K562 (cell line): ENCODE measurements around the gene NOL4L. TPM values are rescaled to one million over a fixed set of nuclear protein-coding genes. Genes with fewer than 3 reads are reported as not detected.

Source experiments
- ATAC-seq: fragments of 200-7000 bp; cut with Tn5 transposase; 3 replicates; pipeline ENCODE4 v1.9.1; 2020; ENCODE audit warnings: moderate library complexity
- BruUV-seq: library from RNA; stranded (reverse); fragments of 400-500 nt; replicated peaks from 2 replicates; lab custom pipeline; 2021; lab: Mats Ljungman, UMichigan
- CTCF ChIA-PET: fragments of 300-600 bp; formaldehyde crosslinking; extraction: SDS; loops from one replicate; lab custom pipeline; 2021; ENCODE audit warnings: low intra/inter-chr PET ratio; lab: Yijun Ruan, JAX
- POLR2A ChIA-PET: fragments of 300-600, 350-650 bp; sonication (Branson Sonifier 250); formaldehyde crosslinking; extraction: SDS; loops from one replicate; lab custom pipeline; 2021; ENCODE audit warnings: antibody characterized with exemption, inconsistent platforms; lab: Yijun Ruan, JAX
- DNase-seq, 4 experiments: peaks; one replicate each; pipeline versions ENCODE4 v3.0.0 to v3.0.0-alpha.2; 2011 to 2018; ENCODE audit warnings: low spot score in 3 of 4, mixed read lengths in 3 of 4; ENCODE audit errors: extremely low read depth in 1 of 4
- FAIRE-seq: peaks from 2 replicates; lab custom pipeline; 2011; peaks lifted over from hg19 to GRCh38; lab: Jason Lieb, UNC
- H2AFZ ChIP-seq: 2 replicates; pipeline ENCODE4 v1.6.0; 2011; ENCODE audit warnings: low read depth, low read length, control low read depth, inconsistent platforms
- H3K27ac ChIP-seq: fragments of 200-600 bp; 3 replicates; pipeline ENCODE4 v1.8.0; 2011; ENCODE audit warnings: low read depth, mild to moderate bottlenecking, control low read depth, inconsistent platforms, low read length, moderate library complexity, mixed read lengths; ENCODE audit errors: extremely low read depth
- H3K27me3 ChIP-seq, 2 experiments: fragments of 300-600 bp in 1 of 2; 2 replicates in 1 of 2; 3 replicates in 1 of 2; pipeline versions ENCODE4 v1.6.0 to v1.8.0; 2011; ENCODE audit warnings: inconsistent platforms in 2 of 2, low read length in 2 of 2, mild to moderate bottlenecking in 1 of 2, mixed read lengths in 1 of 2, moderate library complexity in 1 of 2; ENCODE audit not compliant: control insufficient read depth in 2 of 2, insufficient read depth in 2 of 2
- H3K36me3 ChIP-seq: fragments of 300-600 bp; 3 replicates; pipeline ENCODE4 v1.8.0; 2011; ENCODE audit warnings: mild to moderate bottlenecking, low read length, inconsistent platforms; ENCODE audit not compliant: control insufficient read depth, insufficient read depth
- H3K4me1 ChIP-seq, 2 experiments: fragments of 200-600 bp in 1 of 2; replicated peaks in 1 of 2; 2 replicates in 1 of 2; 3 replicates in 1 of 2; pipeline versions ENCODE4 v1.5.1 to v1.8.0; 2011; ENCODE audit warnings: inconsistent platforms in 2 of 2, low read length in 2 of 2, mild to moderate bottlenecking in 1 of 2, mixed read lengths in 1 of 2, moderate library complexity in 1 of 2; ENCODE audit not compliant: control insufficient read depth in 2 of 2, insufficient read depth in 2 of 2
- H3K4me2 ChIP-seq: 2 replicates; pipeline ENCODE4 v1.6.1; 2011; ENCODE audit warnings: low read length, control low read depth, inconsistent platforms, mixed read lengths; ENCODE audit not compliant: insufficient read depth
- H3K4me3 ChIP-seq: fragments of 200-600 bp; sonication (generic), shearing (Covaris generic); 2 replicates; pipeline ENCODE4 v1.5.1; 2016; ENCODE audit warnings: control low read depth, inconsistent platforms
- H3K79me2 ChIP-seq: fragments of 200-600 bp; 3 replicates; pipeline ENCODE4 v1.8.0; 2011; ENCODE audit warnings: low read length, inconsistent platforms; ENCODE audit not compliant: control insufficient read depth, insufficient read depth
- H3K9ac ChIP-seq, 2 experiments: 2 replicates each; pipeline versions ENCODE4 v1.6.0 to v1.6.1; 2011; ENCODE audit warnings: low read depth in 2 of 2, low read length in 2 of 2, control low read depth in 1 of 2, inconsistent platforms in 1 of 2, mild to moderate bottlenecking in 1 of 2, mixed read lengths in 1 of 2; ENCODE audit not compliant: insufficient read depth in 1 of 2
- H3K9me1 ChIP-seq: one replicate; pipeline ENCODE4 v1.6.0; 2011; ENCODE audit warnings: inconsistent platforms, mild to moderate bottlenecking, low read length, moderate library complexity; ENCODE audit not compliant: control insufficient read depth, insufficient read depth
- H3K9me3 ChIP-seq: replicated peaks from 2 replicates; pipeline ENCODE4 v1.5.1; 2011; ENCODE audit warnings: low read depth, low read length, inconsistent platforms; ENCODE audit not compliant: control insufficient read depth, insufficient read depth
- H4K20me1 ChIP-seq: replicated peaks from 2 replicates; pipeline ENCODE4 v1.6.1; 2011; ENCODE audit warnings: low read length, inconsistent platforms, mixed read lengths; ENCODE audit not compliant: control insufficient read depth, insufficient read depth
- BACH1 ChIP-seq: fragments of 200-800 bp; sonication (Bioruptor generic); IDR thresholded peaks from 2 replicates; pipeline ENCODE4 v1.6.1; 2016; ENCODE audit warnings: missing genetic modification characterization, missing compliant biosample characterization
- BCL6 ChIP-seq: fragments of 250-450 bp; sonication (Bioruptor Pico); IDR thresholded peaks from 2 replicates; pipeline ENCODE4 v1.4.0; 2020
- BDP1 ChIP-seq: IDR thresholded peaks from 3 replicates; pipeline ENCODE4 v1.6.1; 2011; ENCODE audit not compliant: insufficient read length, insufficient read depth
- CBX2 ChIP-seq: fragments of 200-600 bp; sonication (generic); IDR thresholded peaks from one replicate; pipeline ENCODE4 v1.6.1; 2012; ENCODE audit warnings: mild to moderate bottlenecking, low read length, inconsistent platforms; ENCODE audit not compliant: insufficient read depth, poor library complexity, severe bottlenecking
- CEBPZ ChIP-seq: fragments of 150-350 bp; IDR thresholded peaks from 2 replicates; pipeline ENCODE4 v1.6.1; 2014; ENCODE audit warnings: low read depth, mild to moderate bottlenecking, low read length, borderline replicate concordance
- JUNB ChIP-seq: fragments of 450-650 bp; formaldehyde crosslinking; conservative IDR thresholded peaks from 2 replicates; pipeline ENCODE4 v1.4.0; 2020; ENCODE audit warnings: mild to moderate bottlenecking
- LARP7 ChIP-seq: fragments of 450-650 bp; IDR thresholded peaks from 2 replicates; pipeline ENCODE4 v1.6.1; 2016
- NFIX ChIP-seq: fragments of 250-450 bp; sonication (Bioruptor Pico); IDR thresholded peaks from 2 replicates; pipeline ENCODE4 v1.4.0; 2020; ENCODE audit warnings: low read depth, mild to moderate bottlenecking, moderate library complexity
- NONO ChIP-seq, 2 experiments: fragments of 200-400 bp in 1 of 2; fragments of 450-650 bp in 1 of 2; formaldehyde crosslinking in 1 of 2; IDR thresholded peaks; 2 replicates each; pipeline ENCODE4 v1.6.1; 2017; ENCODE audit warnings: low read depth in 2 of 2, mild to moderate bottlenecking in 2 of 2, moderate library complexity in 2 of 2, low read length in 1 of 2
- NR2C1 ChIP-seq, 2 experiments: fragments of 450-650 bp; IDR thresholded peaks; 2 replicates each; pipeline ENCODE4 v1.6.1; 2017; ENCODE audit warnings: mild to moderate bottlenecking in 2 of 2, antibody characterized with exemption in 1 of 2, inconsistent platforms in 1 of 2, missing compliant biosample characterization in 1 of 2, missing genetic modification characterization in 1 of 2
- PML ChIP-seq: IDR thresholded peaks from 2 replicates; pipeline ENCODE4 v1.6.1; 2012; ENCODE audit warnings: low read length, inconsistent platforms
- PRMT5 ChIP-seq: sonication (generic); formaldehyde crosslinking; IDR thresholded peaks from 2 replicates; pipeline ENCODE4 v1.5.0; 2020; ENCODE audit warnings: missing genetic modification reagents
- SRSF1 ChIP-seq: fragments of 200-400 bp; formaldehyde crosslinking; IDR thresholded peaks from 2 replicates; pipeline ENCODE4 v1.6.1; 2017; ENCODE audit warnings: mild to moderate bottlenecking, low read depth, low read length, moderate library complexity
- STAT5B ChIP-seq: fragments of 250-450 bp; sonication (Bioruptor Pico); IDR thresholded peaks from 2 replicates; pipeline ENCODE4 v1.8.0; 2021; ENCODE audit warnings: mild to moderate bottlenecking, inconsistent platforms
- TCF3 ChIP-seq: sonication (generic); formaldehyde crosslinking; IDR thresholded peaks from 2 replicates; pipeline ENCODE4 v1.4.0; 2020; ENCODE audit warnings: mild to moderate bottlenecking, missing genetic modification reagents
- ZBTB7A ChIP-seq: IDR thresholded peaks from 2 replicates; pipeline ENCODE4 v1.6.1; 2011; ENCODE audit warnings: low read depth, mild to moderate bottlenecking, low read length, moderate library complexity, borderline replicate concordance; ENCODE audit not compliant: control insufficient read depth
- ZNF184 ChIP-seq: sonication (generic); formaldehyde crosslinking; IDR thresholded peaks from 2 replicates; pipeline ENCODE4 v1.5.0; 2020; ENCODE audit warnings: missing genetic modification reagents
- ZNF316 ChIP-seq: fragments of 450-650 bp; IDR thresholded peaks from 2 replicates; pipeline ENCODE4 v1.6.1; 2016
- ZZZ3 ChIP-seq: fragments of 450-650 bp; IDR thresholded peaks from 2 replicates; pipeline ENCODE4 v1.6.1; 2016; ENCODE audit warnings: antibody characterized with exemption, mild to moderate bottlenecking, moderate library complexity
- WGBS: fragments of 100-300 bp; shearing (Covaris generic); methylation state at CpG from one replicate; pipeline ENCODE4 v1.1.6; 2016; ENCODE audit warnings: low coverage, mixed read lengths; ENCODE audit not compliant: insufficient coverage; ENCODE audit errors: missing lambda C conversion rate; 5-methylcytosine and 5-hydroxymethylcytosine counted together
- in situ Hi-C: fragments of 300-500 bp; cut with MboI; formaldehyde crosslinking; loops from 4 replicates; pipeline ENCODE4 v1.15.0; 2018; ENCODE audit warnings: inconsistent platforms, mixed read lengths
- intact Hi-C: fragments of 100-400 bp; cut with micrococcal nuclease; formaldehyde crosslinking; loops from 2 replicates; pipeline ENCODE4 v1.14.2; 2022
- polyA plus RNA-seq, 8 experiments: library from polyadenylated mRNA; depleted of rRNA in 4 of 8; stranded (reverse) in 5 of 8; unstranded in 3 of 8; fragments of >200 nt; fragmentation: Nextera tagmentation in 2 of 8; fragmentation: Illumina TruSeq in 1 of 8; extraction: Ambion mirVana in 2 of 8; extraction: Trizol in 1 of 8; gene quantifications; 2 replicates each; pipeline versions ENCODE4 v1.2.1 to v1.2.3, GENCODE V29; 2011 to 2014; ENCODE audit warnings: inconsistent platforms in 1 of 8, missing spikeins in 1 of 8
- total RNA-seq, 7 experiments: library from RNA; depleted of rRNA in 6 of 7; stranded (reverse); fragments of >200 nt in 6 of 7; fragmentation: Illumina TruSeq in 2 of 7; extraction: Trizol in 2 of 7; gene quantifications; 2 replicates each; pipeline versions ENCODE4 v1.2.1 to v1.2.3, GENCODE V29; 2011 to 2021; ENCODE audit warnings: low replicate concordance in 1 of 7

The NOL4L gene
- total and polyA plus RNA-seq, 9 of the 15 experiments (the other 6 are each of a cell fraction or from before 2014, with no cell fraction given), result 5.1 to 36.2 (median 13.6) TPM

GRCh38 chr20:32520927-32521203 is 64.3 kb downstream of the NOL4L start:
- ATAC-seq (no peak), DNase-seq (no peak), FAIRE-seq (no peak)
- Histone ChIP-seq H3K27me3 (no peaks in the 10 kb centered on the region), H3K79me2 (no peaks in the 10 kb centered on the region; the same call in 2 of the 3 replicates), H3K9me1 (peaks cover 3% of the 10 kb centered on the region), H3K9me3 (no peaks in the 10 kb centered on the region), H3K4me2 (no peak overlapping the region), H2AFZ (no peak overlapping the region), H3K4me3 (no peak overlapping the region), H3K27ac (no peak overlapping the region), H4K20me1 (no peaks in the 10 kb centered on the region; the same call in 1 of the 2 replicates), H3K9ac (peak overlapping the region in 1 of 2 experiments; percentile 38; a peak in 1 of 4 replicates), H3K36me3 (peaks cover 83% of the 10 kb centered on the region; the same call in 2 of the 3 replicates), H3K4me1 (peaks cover 5 to 44% of the 10 kb centered on the region in 2 experiments; a peak in 3 of 5 replicates)
- in situ Hi-C loops, result no loop called here
- WGBS, result 89% methylated on average over 3 of the region's 3 CpGs
- intact Hi-C loops, result loop anchor here (1.0 to 5.0 kb wide), 2 partner anchors 61 to 132 kb away; no protein-coding TSS in a partner anchor
- no peak for TF ChIP-seq CBX2
- TF ChIP-seq ZNF316, result no peak
- TF ChIP-seq TCF3 (CRISPR knock-in tag), result no peak
- TF ChIP-seq NFIX (CRISPR knock-in tag), result no peak
- no peak for TF ChIP-seq BCL6 (CRISPR knock-in tag)
- TF ChIP-seq ZZZ3, result no peak
- TF ChIP-seq SRSF1, result no peak
- no peak for TF ChIP-seq JUNB (CRISPR knock-in tag)
- TF ChIP-seq ZBTB7A, result no peak
- TF ChIP-seq BDP1, result no peak
- no peak for TF ChIP-seq NR2C1 (IDR thresholded peaks at IDR 0.05)
- TF ChIP-seq NR2C1 (tag; IDR thresholded peaks at IDR 0.05), result no peak
- no peak for TF ChIP-seq LARP7
- TF ChIP-seq PRMT5, result no peak
- no peak for TF ChIP-seq ZNF184 (CRISPR knock-in tag)
- no peak for TF ChIP-seq PML
- no peak for TF ChIP-seq BACH1 (tag)
- TF ChIP-seq CEBPZ, result no peak
- TF ChIP-seq STAT5B (CRISPR knock-in tag), result no peak
- TF ChIP-seq NONO (IDR thresholded peaks at IDR 0.05; ENCODE audit: low read depth in 2 of 2, low read length in 1 of 2), result no peak
- POLR2A ChIA-PET, result no interaction called here
- BruUV-seq, result no TSS peak
- CTCF ChIA-PET, result interaction anchor here (0.7 to 3.9 kb wide), 4 partner anchors 132 to 778 kb away, joined by 3 to 85 read pairs (median 6); no protein-coding TSS in a partner anchor
